Activated CD4-positive, alpha-beta T cell treated with anti-CD3 and anti-CD28 coated beads, Interleukin-2, amount 10 ng/mL, durations not matched to agents 24 days and 14 days (primary cell): ENCODE results near the gene DLG2. TPM values are rescaled to one million over a fixed set of nuclear protein-coding genes. Genes with fewer than 3 reads are reported as not detected.

Experiments used
- DNase-seq: peaks from one replicate; pipeline ENCODE4 v3.0.0; 2022
- H3K27ac Mint-ChIP-seq: one replicate; pipeline ENCODE4 v1.8.0; 2022; ENCODE audit warnings: mild to moderate bottlenecking, mixed read lengths
- H3K27me3 Mint-ChIP-seq: one replicate; pipeline ENCODE4 v1.8.0; 2022; ENCODE audit warnings: mixed read lengths
- H3K36me3 Mint-ChIP-seq: one replicate; pipeline ENCODE4 v1.8.0; 2022; ENCODE audit warnings: low read depth, mild to moderate bottlenecking, mixed read lengths
- H3K4me1 Mint-ChIP-seq: one replicate; pipeline ENCODE4 v1.8.0; 2021; ENCODE audit warnings: mixed read lengths
- H3K4me3 Mint-ChIP-seq: one replicate; pipeline ENCODE4 v1.8.0; 2022; ENCODE audit warnings: mild to moderate bottlenecking, moderate library complexity, mixed read lengths
- H3K9me3 Mint-ChIP-seq: one replicate; pipeline ENCODE4 v1.8.0; 2021; ENCODE audit warnings: mixed read lengths
- intact Hi-C: fragments of 100-400 bp; cut with micrococcal nuclease; formaldehyde crosslinking; loops from one replicate; pipeline ENCODE4 v1.15.1; 2023
- total RNA-seq: library from RNA; stranded (reverse); gene quantifications from 2 replicates; pipeline ENCODE4 v1.2.3, GENCODE V29; 2022

The DLG2 gene
- total RNA-seq, 1 donor from 2014 or later: 1.0 TPM

GRCh38 chr11:83862691-83863090 lies 1764.5 kb downstream of the DLG2 start:
- intact Hi-C loops: no loop called here
- H3K27ac Mint-ChIP-seq: no peak overlapping the region
- peaks cover 5% of the 10 kb centered on the region for H3K9me3 Mint-ChIP-seq

DNA sequence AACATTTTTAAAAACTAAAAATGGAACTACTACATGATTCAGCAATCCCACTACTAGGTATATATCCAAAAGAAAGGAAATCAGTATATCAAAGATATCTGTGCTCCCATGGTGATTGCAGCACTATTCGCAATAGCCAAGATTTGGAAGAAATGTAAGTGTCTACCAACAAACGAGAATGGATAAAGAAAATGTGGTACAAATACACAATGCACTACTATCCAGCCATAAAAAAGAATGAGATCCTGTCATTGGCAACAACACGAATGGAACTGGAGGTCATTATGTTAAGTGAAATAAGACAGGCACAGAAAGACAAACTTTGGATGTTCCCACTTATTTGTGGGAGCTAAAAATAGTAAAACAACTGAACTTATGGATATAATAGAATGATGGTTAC lies 1765.1 kb downstream of the DLG2 start:
- no peak overlapping the region for H3K27ac Mint-ChIP-seq
- no peak overlapping the region for H3K4me3 Mint-ChIP-seq
- no peaks in the 10 kb centered on the region for H3K36me3 Mint-ChIP-seq
- no peaks in the 10 kb centered on the region for H3K27me3 Mint-ChIP-seq
- DNase-seq: no peak
- peaks cover 5% of the 10 kb centered on the region for H3K9me3 Mint-ChIP-seq
- intact Hi-C loops: no loop called here
- H3K4me1 Mint-ChIP-seq: no peaks in the 10 kb centered on the region

More at GRCh38 chr11:83862691-83863090, 1764.5 kb downstream of the DLG2 start:
- H3K27me3 Mint-ChIP-seq: no peaks in the 10 kb centered on the region
- no peak for DNase-seq
- no peaks in the 10 kb centered on the region for H3K36me3 Mint-ChIP-seq
- no peak overlapping the region for H3K4me3 Mint-ChIP-seq
- no peaks in the 10 kb centered on the region for H3K4me1 Mint-ChIP-seq

- H3K27ac Mint-ChIP-seq: no peak overlapping the region
- DNase-seq: no peak
- no peaks in the 10 kb centered on the region for H3K4me1 Mint-ChIP-seq
- no peaks in the 10 kb centered on the region for H3K27me3 Mint-ChIP-seq
- no peaks in the 10 kb centered on the region for H3K36me3 Mint-ChIP-seq
- peaks cover 5% of the 10 kb centered on the region for H3K9me3 Mint-ChIP-seq
- no peak overlapping the region for H3K4me3 Mint-ChIP-seq
- intact Hi-C loops: no loop called here
Measured at GRCh38 chr11:83858694-83859093, 1768.5 kb downstream of the DLG2 start.

GRCh38 chr11:83855237-83855636 lies 1771.9 kb downstream of the DLG2 start:
- H3K4me3 Mint-ChIP-seq: no peak overlapping the region
- H3K36me3 Mint-ChIP-seq: no peaks in the 10 kb centered on the region
- no peak overlapping the region for H3K27ac Mint-ChIP-seq
- H3K4me1 Mint-ChIP-seq: no peaks in the 10 kb centered on the region
- intact Hi-C loops: no loop called here
- H3K27me3 Mint-ChIP-seq: no peaks in the 10 kb centered on the region
- DNase-seq: no peak
- H3K9me3 Mint-ChIP-seq: peaks cover 5% of the 10 kb centered on the region

GRCh38 chr11:83852775-83853442 lies 1774.2 kb downstream of the DLG2 start:
- Mint-ChIP-seq H3K27ac (no peak overlapping the region), H3K27me3 (no peaks in the 10 kb centered on the region), H3K36me3 (no peaks in the 10 kb centered on the region), H3K9me3 (no peaks in the 10 kb centered on the region), H3K4me1 (no peaks in the 10 kb centered on the region), H3K4me3 (no peak overlapping the region)
- intact Hi-C loops: no loop called here
- no peak for DNase-seq

DNA sequence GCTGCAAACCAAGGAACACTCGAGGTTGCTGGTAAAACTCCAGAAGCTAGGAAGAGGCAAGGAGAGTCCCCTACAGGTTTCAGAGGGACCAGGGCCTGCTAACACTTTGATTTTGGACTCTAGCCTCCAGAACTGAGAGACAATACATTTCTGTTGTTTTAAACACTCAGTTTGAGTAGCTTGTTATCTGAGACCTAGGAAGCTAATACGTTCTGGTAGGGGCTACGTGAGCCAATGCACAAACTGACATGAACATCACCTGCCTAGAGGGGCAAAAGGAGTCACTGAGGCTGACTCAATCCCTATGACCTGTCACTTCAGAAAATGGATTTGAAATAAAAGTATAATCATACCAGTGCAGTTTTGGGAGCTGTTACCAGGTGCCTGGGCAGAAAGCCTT lies 1775.1 kb downstream of the DLG2 start:
- Mint-ChIP-seq H3K27ac (no peak overlapping the region), H3K4me3 (no peak overlapping the region), H3K36me3 (no peaks in the 10 kb centered on the region), H3K4me1 (no peaks in the 10 kb centered on the region), H3K9me3 (no peaks in the 10 kb centered on the region), H3K27me3 (no peaks in the 10 kb centered on the region)
- no peak for DNase-seq
- intact Hi-C loops: no loop called here

- Mint-ChIP-seq H3K27me3 (peaks cover 1% of the 10 kb centered on the region), H3K4me1 (no peaks in the 10 kb centered on the region), H3K36me3 (no peaks in the 10 kb centered on the region), H3K27ac (no peak overlapping the region), H3K4me3 (no peak overlapping the region), H3K9me3 (no peaks in the 10 kb centered on the region)
- intact Hi-C loops: no loop called here
- no peak for DNase-seq
Measured at GRCh38 chr11:83847467-83848034, 1779.6 kb downstream of the DLG2 start.

DNA sequence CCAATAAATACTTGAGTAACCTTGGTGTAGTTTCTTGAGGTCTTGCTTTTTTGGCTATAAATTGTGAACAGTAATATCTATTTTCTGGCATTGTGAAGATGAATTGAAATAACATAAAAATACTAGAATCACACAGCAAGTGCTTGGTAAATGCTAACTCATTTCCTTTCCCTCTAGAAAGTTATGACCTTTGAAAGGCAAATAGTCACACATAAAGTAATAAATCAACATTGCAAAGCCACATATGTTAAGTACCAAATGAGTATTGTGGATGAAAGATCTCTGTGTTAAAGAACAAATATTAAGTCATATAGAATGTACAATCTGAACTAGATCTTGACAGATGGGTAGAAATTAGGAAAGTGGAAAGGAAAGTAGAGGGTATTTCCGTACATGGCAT lies 1781.3 kb downstream of the DLG2 start:
- H3K27ac Mint-ChIP-seq: no peak overlapping the region
- no peaks in the 10 kb centered on the region for H3K9me3 Mint-ChIP-seq
- intact Hi-C loops: no loop called here
- H3K4me3 Mint-ChIP-seq: no peak overlapping the region
- peaks cover 2% of the 10 kb centered on the region for H3K27me3 Mint-ChIP-seq
- no peaks in the 10 kb centered on the region for H3K36me3 Mint-ChIP-seq
- no peaks in the 10 kb centered on the region for H3K4me1 Mint-ChIP-seq
- DNase-seq: no peak

DNA sequence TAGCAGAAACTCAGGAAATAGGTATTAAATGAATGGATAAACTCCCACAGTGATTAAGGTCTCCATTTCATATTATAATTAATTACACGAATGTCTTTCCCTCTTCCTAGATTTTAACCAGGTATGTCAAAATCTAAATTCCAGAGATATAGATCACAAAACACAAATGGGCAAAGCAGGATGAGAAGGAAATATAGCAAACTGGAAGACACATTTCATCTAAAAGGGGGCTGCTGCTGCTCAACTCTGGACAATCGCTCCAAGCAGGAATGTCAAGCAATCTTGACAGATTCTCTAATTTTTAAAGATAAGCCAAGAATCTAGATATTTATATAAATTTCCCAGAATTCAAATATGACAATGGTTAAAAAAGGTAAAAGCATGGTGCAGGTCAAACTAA lies 1786.8 kb downstream of the DLG2 start:
- peaks cover 8% of the 10 kb centered on the region for H3K27me3 Mint-ChIP-seq
- H3K4me3 Mint-ChIP-seq: no peak overlapping the region
- H3K27ac Mint-ChIP-seq: no peak overlapping the region
- no peaks in the 10 kb centered on the region for H3K9me3 Mint-ChIP-seq
- peaks cover under 1% of the 10 kb centered on the region for H3K4me1 Mint-ChIP-seq
- intact Hi-C loops: no loop called here
- no peak for DNase-seq
- H3K36me3 Mint-ChIP-seq: no peaks in the 10 kb centered on the region

DNA sequence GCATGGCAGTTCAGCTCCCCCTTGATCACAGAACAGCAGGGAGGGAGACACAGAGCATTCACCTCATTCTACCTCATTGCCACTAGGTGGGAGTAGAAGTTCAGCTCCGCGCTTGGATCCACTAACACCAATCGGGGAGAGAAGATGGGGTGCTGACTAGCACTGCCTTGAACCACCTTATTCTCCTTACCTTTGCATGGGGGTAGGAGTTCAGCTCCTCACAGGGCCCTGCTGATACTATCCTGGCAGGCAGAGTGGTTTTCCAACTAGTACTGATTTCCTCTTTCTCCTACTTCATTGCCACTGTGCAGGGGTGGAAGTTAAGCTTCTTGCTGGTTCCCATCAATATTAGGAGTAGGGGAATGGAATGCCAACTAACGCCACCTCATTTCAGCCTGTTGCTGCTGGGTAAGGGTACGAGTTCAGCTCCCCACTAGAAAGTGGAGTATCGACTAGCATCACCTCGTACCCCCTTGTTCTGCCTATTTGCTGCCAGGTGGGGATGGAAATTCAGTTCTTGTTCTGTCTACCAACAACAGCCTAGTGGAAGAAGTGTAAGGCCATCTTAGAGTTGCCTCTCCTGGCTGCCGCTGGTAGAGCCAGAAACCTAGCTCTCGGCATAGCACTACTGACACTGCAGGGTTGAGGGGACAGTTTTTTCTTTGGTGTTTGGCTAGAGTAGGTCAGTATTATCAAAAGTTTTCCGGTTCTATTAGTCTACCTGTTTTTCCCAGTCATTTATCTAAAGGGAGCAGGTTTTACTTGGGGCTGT lies 1790.1 kb downstream of the DLG2 start:
- Mint-ChIP-seq H3K9me3 (no peaks in the 10 kb centered on the region), H3K36me3 (no peaks in the 10 kb centered on the region), H3K27me3 (peaks cover 8% of the 10 kb centered on the region), H3K27ac (no peak overlapping the region), H3K4me1 (peaks cover 3% of the 10 kb centered on the region), H3K4me3 (no peak overlapping the region)
- intact Hi-C loops: loop anchor here (10.0 kb wide), 1 partner anchor 728 kb away; no protein-coding TSS in a partner anchor
- DNase-seq: peak; percentile 59

DNA sequence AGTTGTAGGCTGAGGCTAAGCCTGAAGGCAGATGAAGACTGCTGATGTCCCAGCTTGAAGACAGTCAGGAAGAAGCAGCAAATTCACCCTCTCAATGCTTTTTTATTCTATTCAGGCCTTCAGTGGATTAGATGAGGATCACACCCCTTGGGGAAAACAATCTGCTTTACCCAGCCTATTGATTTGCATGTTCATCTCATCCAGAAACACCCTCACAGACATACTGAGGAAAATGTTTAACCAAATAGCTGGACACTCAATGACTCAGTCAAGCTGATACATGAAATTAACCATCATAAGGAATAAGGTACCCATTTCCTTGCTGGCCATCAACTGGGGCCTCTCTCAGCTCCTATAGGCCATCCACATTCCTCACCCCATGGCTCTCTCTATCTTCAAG lies 1791.1 kb downstream of the DLG2 start:
- no peaks in the 10 kb centered on the region for H3K9me3 Mint-ChIP-seq
- DNase-seq: no peak
- peaks cover 3% of the 10 kb centered on the region for H3K4me1 Mint-ChIP-seq
- H3K4me3 Mint-ChIP-seq: no peak overlapping the region
- no peak overlapping the region for H3K27ac Mint-ChIP-seq
- no peaks in the 10 kb centered on the region for H3K36me3 Mint-ChIP-seq
- intact Hi-C loops: loop anchor here (10.0 kb wide), 1 partner anchor 729 kb away; no protein-coding TSS in a partner anchor
- H3K27me3 Mint-ChIP-seq: peaks cover 8% of the 10 kb centered on the region

DNA sequence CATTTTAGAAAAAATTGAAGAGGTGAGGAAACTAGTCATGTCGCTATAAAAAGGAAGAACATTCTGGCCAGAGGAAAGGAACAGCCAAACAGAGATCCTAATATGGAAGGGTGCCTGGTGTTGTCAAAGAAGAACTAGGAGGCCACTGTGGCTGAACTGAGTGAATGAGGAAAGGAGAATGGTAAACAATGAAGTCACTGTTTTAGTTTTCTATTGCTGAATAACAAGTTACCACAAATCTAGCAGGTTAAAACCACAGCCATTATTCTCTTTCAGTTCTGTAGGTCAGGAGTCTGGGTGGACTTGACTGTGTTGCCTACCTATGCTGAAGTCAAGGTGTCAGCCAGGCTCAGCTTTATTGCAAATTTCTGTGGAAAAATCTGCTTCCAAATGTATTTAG lies 1791.7 kb downstream of the DLG2 start:
- H3K4me1 Mint-ChIP-seq: peaks cover 3% of the 10 kb centered on the region
- intact Hi-C loops: loop anchor here (10.0 kb wide), 1 partner anchor 729 kb away; no protein-coding TSS in a partner anchor
- peaks cover 6% of the 10 kb centered on the region for H3K27me3 Mint-ChIP-seq
- no peak for DNase-seq
- no peak overlapping the region for H3K27ac Mint-ChIP-seq
- no peak overlapping the region for H3K4me3 Mint-ChIP-seq
- no peaks in the 10 kb centered on the region for H3K36me3 Mint-ChIP-seq
- no peaks in the 10 kb centered on the region for H3K9me3 Mint-ChIP-seq

- Mint-ChIP-seq H3K27me3 (no peaks in the 10 kb centered on the region), H3K27ac (no peak overlapping the region), H3K4me3 (no peak overlapping the region), H3K36me3 (no peaks in the 10 kb centered on the region), H3K9me3 (no peaks in the 10 kb centered on the region), H3K4me1 (peaks cover 3% of the 10 kb centered on the region)
- intact Hi-C loops: loop anchor here (10.0 kb wide), 1 partner anchor 733 kb away; no protein-coding TSS in a partner anchor
- DNase-seq: no peak
Measured at GRCh38 chr11:83831929-83832328, 1795.2 kb downstream of the DLG2 start.

DNA sequence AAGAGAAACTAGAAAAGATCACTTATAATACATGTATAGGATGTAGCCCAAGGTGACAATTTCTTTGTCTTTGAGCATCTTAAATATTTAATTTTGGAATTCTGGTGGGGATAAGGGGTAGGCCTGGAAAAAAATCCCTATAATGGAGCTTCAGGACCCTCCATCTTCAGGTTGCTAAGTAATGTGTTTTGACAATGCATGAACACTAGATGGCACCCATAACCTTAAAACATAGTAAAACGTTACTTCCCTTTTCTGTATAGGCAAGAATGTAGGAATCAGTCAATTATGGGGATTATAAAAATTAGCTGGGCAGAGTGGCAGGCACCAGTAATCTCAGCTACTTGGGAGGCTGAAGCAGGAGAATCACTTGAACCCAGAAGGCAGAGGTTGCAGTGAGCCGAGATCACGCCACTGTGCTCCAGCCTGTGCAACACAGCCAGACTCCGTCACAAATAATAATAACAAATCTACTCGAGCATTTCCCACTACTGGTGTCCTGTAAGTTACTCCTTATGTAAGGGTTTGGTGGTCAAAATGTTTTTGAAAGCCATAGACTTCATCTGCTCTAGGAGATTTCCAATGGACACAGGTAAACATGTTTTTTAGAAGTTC lies 1799.1 kb downstream of the DLG2 start:
- no peaks in the 10 kb centered on the region for H3K9me3 Mint-ChIP-seq
- H3K27ac Mint-ChIP-seq: no peak overlapping the region
- no peaks in the 10 kb centered on the region for H3K27me3 Mint-ChIP-seq
- no peak overlapping the region for H3K4me3 Mint-ChIP-seq
- no peaks in the 10 kb centered on the region for H3K4me1 Mint-ChIP-seq
- no peaks in the 10 kb centered on the region for H3K36me3 Mint-ChIP-seq
- intact Hi-C loops: no loop called here
- DNase-seq: no peak
